HG03342 (cell line): ENCODE measurements around the gene NKX2-1.
"Not testable (repeated sequence)": the region's sequence is repeated elsewhere in the genome, so short reads cannot be mapped to it uniquely, and the experiment has no call there.

Experiments used
- ATAC-seq: cut with Tn5 transposase; IDR thresholded peaks from one replicate; pipeline ENCODE4 v1.9.1; 2021; ENCODE audit warnings: mild to moderate bottlenecking, moderate library complexity; ENCODE audit not compliant: unreplicated experiment

NKX2-1 gene

GRCh38 chr14:36519431-36520321 lies at the start of gene NKX2-1:
Gene NKX2-1 (minus strand): TSS chr14:36520232. CDS start chr14:36520129, 103 bp downstream.
- ATAC-seq = no peak

DNA sequence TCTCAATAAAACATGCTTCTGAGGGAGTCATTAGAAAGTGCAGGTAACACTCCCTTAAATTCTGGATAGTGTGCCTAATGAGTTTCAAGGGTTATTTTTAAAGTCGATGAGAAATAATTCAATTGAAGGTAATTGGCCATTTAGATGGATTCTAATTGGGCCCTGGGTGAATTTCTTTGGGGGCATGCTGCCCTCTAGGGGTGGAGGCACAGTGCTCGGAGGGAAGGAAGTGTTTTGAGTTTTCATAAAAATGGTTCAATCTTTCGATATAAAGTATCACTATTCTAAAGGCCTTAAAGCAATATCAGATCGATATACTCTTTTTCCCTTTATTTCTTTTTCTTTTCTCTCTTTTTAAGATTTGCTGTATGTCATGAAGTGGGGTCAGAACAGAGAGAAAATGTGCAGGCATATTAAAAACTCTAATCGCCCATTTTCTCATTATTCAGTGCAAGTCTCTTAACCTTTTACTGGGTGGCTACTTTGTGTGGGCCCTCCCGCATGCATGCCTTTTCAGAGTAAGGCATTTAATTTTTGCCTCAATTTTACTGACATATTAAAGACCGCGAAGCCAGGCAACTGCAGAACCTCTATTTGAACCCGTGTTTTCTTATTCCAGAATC lies 36.9 kb upstream of the NKX2-1 start:
- no peak for ATAC-seq

DNA sequence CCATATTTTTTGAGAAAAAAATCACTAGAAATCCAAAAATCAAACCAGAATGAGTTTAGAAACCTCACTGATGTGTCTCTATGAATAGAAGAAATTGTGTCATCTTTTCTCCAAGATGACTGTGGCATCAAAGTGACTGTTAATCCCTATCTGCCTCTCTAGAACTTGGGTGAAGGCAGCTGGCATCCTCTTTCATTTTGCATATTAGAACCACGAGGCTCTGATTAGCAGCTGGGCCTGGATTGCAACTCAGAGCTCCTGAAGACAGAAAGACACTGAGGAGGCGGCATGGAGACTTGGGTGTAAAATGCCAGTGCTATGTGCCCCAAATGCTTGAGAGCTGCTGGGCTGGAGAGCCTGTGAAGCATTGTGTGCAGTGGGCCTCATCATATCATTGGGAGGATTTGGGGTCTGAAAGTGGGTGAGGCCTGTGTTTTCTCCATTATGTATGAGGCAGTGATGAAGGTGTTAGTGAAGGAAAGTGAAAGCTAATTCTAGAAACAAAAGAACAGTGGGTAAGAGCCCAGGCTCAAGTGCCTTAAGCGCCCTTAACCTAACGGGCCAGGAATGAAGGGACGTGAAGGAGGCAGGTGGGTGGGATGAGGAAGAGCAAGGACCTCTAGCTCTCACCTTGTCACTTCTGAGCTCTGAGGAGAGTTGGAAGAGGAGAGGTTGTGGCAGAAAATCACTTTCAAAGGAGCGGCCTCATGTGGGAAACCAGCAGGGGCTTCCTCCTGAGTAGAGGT lies 36.1 kb upstream of the NKX2-1 start:
- ATAC-seq = no peak

- ATAC-seq = peak; percentile 62
Measured at GRCh38 chr14:36553656-36554260, 33.7 kb upstream of the NKX2-1 start.

DNA sequence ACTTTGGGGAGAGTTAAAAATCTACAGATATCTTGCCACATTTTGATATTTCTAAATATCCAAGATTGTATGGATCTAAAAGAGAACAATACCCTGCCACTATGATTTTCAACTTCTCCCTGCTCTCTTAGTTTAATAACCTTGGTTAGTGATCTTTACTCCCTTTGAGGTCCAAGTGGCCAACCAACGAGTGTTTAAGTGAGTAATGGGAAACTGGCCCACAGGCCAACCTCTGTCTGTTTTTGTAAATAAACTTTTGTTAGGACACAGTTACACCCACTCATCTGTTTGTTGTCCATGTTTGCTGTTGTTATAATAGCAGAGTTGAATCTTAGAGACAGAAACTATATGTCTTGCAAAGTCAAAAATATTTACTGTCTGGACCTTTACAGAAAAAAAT lies 30.9 kb upstream of the NKX2-1 start:
- ATAC-seq = no peak

GRCh38 chr14:36544280-36544679 lies 24.2 kb upstream of the NKX2-1 start:
- ATAC-seq = not testable (repeated sequence)

DNA sequence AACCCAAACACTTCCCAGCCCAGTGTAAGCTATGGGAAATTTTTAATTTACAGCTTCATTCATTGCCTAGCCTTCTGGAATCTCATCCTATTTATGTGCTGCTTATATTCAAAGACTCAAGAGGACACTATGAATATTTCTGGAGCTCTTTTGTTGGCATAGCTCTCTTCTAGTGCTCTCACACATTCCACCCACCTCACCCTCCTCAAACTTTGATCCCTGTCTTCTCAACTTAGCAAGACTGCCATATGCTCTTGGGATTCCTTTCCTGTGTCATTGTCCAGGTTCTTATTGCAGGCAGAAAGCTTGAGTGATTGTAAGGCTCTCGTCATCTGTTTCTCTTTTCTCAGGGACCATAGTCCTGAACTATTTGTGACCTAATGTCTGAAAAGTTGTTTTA lies 18.0 kb upstream of the NKX2-1 start:
- no peak for ATAC-seq

DNA sequence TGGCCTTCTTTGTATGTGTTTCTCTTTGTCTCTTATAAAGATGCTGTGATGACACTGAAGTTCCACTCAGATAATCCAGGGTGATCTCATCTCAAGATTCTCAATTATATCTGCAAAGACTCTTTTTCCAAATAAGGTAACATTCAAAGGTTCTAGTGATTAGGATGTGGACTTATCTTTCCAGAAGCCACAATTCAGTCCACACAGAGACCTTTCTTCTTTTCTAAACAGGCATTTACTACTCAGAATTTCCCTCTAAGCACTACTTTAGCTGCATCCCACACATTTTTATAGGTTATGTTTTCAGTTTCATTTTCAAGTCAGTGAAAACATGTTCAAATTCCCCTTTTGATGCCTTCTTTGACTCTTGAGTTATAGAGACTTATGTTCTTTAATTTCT lies 9.0 kb upstream of the NKX2-1 start:
- ATAC-seq = no peak

DNA sequence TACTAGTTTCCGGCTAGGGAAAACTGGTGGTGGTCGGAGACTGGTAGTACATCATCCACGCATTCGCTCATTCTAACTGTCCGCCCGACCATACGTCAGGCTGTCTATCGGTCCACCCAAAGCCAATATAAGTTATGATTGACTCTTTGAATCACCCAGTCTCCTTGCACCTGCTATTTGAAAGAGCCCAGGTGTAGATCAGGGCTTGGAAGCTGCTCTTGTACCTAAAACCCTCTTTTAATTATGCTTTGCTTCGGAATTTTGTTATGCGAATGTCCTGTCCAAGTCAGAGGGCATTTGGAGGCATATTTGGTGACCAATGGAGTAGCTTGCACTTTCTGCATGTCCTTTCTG lies 5.7 kb upstream of the NKX2-1 start:
- no peak for ATAC-seq

- ATAC-seq = no peak
Measured at GRCh38 chr14:36524874-36525745, 5.1 kb upstream of the NKX2-1 start.

GRCh38 chr14:36524220-36524837 lies 4.3 kb upstream of the NKX2-1 start:
- ATAC-seq = no peak

DNA sequence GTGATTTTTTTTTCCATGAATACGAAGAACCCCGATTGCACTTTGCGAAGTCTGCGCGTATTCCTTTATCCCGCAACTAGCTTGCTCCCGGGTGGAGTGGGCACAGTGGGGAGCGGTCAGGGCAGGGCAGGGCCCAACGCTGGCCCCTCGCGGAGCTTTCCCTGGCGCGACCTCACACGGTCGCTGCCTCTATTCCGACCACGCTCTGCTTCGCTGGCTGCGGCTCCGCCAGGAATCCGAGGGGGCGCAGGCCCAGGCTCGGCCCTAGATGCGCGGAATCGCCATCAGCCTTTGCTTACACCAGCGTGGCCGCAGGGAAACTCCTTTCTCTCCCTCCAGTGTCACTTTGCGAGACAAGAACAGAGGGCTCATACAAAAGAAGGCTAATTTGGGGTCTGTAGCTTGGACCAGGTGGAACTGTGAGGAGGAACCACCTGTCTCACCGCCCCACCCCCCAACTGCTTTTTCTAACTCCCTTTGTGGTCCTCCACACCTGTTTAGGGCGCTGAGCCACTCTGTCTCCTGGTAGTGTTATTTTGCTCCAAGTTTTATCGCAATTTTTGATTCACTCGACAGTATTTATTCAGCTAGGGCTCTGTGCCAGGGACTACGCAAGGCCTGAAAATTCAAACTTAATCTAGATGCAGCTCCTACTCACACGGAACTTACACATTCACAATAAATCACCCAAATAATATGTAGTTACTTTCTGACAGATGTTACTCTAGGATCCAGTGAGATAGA lies 3.1 kb upstream of the NKX2-1 start:
- no peak for ATAC-seq

DNA sequence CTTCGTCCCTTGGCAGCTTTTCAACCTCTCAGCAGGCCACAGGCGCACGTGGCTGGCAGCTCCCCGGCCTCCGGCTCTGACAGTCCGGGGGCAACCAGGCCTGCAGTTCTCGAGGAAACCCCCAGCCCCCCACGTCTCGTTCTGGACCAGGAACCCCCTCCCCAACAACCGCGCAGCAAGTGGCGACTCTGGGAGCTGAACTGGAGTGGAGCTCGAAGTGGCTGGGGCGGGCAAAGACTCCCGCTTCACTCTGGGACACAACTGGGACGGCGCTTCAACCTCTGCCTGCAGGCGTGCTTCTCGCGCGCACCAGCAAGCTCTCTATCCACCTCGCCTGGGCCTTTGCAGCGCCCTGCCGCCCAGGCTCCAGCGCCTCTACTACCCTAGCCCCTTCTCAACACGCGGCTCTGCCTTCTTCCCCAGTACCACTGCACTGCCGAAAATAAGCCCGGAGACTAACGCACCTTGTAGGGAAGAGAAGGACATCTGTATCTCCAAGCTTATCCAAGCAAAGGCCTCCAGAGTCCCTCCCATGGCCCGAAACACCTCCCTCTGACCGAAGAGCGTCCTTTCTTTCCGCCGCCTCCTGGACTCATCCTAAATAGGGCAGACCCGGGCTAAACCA lies 2.4 kb upstream of the NKX2-1 start:
- ATAC-seq = no peak

DNA sequence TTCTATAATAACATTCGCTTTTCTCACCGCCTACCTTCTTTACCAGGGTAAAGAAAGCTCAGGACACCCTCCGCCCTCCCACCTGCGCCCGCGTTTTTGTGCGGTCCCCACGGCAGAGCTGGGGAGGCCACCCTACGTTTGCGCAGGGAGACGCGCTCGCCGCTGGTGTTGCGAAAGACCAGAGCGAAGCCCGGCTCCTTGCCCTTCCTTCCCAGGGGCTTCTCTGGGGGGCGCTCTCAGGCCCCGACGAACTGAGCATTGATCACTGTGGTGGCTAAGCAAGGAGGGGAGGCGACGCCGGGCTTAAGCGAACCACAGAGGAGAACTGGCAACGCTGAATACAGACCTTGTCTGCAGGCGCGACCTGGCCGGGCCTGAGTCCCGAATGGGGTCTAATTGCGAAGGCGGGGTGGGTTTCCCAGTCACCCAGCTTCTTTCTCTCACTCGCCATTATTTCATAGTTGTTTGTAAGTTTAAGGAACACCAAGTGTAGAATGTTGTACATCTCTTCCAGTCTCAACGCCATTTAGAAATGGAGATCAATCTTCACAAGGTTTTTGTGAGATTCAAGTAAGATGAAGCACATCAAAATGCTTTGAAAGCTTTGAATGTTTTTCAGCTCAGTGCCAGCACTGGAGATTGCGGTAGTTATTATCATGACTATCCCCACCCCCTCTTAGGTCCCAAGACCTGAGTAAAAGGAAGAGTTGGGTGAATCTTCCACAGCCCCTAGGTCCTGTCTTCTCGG lies 1.7 kb upstream of the NKX2-1 start:
- ATAC-seq = no peak

DNA sequence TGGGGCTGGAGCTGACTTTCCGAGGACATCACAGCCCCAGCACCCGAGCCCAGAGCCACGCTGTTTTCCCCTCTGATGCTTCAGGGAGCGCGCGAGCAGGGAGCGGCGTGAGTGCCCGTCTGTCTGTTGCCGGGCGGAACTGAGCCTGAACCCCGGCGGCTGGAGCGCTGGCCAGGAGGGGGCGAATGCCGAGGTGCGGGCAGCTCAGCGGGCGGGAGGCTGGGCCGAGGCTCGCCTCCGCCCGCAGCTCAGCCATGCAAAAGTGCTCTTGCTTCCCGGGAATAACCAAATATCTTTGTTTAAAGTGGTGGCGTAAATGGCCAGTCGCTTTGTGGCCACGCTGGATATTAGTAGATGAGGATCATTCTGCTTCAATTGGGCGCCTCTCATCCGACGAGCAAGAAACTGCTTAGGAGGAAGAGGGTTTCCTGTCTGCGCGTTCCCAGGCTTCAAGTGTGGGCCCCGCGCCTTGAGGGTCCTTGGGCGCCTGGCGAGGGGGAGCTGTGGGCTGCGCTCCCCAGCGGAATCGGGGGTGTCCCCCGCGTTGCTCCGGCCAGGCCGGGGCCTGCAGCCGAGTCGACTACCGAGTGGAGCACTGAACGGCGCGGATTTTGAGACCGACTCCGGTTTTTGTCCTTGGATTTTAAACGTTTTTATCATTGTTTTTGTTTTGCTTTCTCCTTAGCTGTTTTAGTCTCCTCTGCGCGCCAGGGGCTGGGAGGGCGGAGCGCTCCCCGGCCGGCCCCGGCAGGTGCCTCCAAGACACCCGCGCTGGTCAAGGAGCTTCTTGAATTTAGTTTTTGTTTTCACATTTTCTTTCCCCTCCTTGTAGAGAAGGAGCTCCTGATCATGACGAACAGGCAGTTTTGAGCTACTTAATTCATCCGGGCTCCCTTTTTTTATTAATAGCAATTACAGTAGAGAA lies 831 bp upstream of the NKX2-1 start:
- no peak for ATAC-seq

- ATAC-seq = no peak
Measured at GRCh38 chr14:36518586-36519430, 1.2 kb downstream of the NKX2-1 start.
